GM10847 (cell line): ENCODE results near the gene SFRP5.

ENCODE experiments used
- POLR2A ChIP-seq: IDR thresholded peaks from 2 replicates; pipeline ENCODE4 v1.6.1; 2011; ENCODE audit not compliant: insufficient read length; ENCODE audit errors: extremely low read depth

The SFRP5 gene

GRCh38 chr10:97762816-97763215, 9.0 kb downstream of the SFRP5 start:
- no peak for TF ChIP-seq POLR2A

DNA sequence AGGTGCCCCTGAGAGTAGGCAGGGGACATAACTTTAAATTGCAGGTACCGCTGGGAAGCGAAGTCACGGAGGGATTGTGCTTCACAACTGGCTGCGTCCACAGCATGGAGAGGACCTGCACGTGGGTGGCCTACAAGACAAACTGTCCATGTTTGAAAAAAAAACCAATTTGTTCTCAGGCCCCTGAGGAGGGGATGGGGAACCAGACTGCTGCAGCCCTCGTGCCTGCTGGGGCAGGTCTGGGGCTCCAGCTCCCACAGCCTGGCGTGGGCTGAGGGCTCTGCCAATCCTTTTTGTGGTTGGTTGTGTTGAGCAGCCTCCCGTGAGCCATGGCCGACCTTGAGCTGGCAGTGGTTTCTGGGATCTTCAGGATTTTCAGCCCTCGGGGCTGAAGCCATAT, 9.7 kb downstream of the SFRP5 start:
- TF ChIP-seq POLR2A, result no peak

- no peak for TF ChIP-seq POLR2A
Measured at GRCh38 chr10:97761331-97761865, 10.4 kb downstream of the SFRP5 start.

DNA sequence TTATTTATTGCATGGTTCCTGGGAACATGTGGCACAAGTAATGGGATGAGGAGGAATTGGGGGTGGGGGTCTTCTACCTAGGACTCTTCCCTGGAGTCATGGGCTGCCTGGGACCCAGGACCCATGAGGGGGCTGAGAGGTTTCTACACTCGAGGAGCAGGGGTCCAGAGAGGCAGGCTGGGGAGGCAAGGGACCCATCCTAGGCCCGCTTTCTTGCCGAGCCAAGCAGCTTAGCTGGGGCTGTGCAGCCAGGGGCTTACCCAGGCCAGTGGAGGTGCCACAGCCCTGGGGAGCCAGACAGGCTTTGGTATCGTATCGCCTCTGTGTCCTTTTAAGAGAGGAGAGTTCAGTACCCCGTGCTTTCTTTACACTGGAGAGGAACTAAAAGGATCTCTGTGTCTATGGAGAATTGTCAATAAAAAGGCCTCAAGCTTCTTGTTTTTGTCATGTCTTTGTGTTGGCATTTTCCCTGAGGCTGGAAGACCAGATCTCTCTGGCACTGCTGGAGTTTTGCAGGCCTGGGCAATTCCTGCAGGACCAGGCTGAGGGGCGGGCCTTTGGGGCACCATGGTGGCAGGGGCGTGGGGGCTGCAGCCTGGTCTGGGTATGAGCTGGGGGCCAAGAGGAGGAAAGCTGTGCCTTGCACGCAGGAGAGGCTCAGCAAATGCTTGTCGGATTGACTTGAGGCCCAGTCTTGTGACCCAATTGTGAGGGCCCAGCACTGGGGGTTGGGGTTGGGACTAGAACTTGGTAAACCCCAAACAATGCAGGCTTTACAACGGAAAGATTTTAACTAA, 11.1 kb downstream of the SFRP5 start:
- TF ChIP-seq POLR2A, result no peak

- no peak for TF ChIP-seq POLR2A
Measured at GRCh38 chr10:97759946-97760345, 11.9 kb downstream of the SFRP5 start.

GRCh38 chr10:97759158-97759887, 12.5 kb downstream of the SFRP5 start:
- TF ChIP-seq POLR2A, result no peak

- no peak for TF ChIP-seq POLR2A
Measured at GRCh38 chr10:97757471-97757870, 14.3 kb downstream of the SFRP5 start.

- no peak for TF ChIP-seq POLR2A
Measured at GRCh38 chr10:97755718-97756117, 16.1 kb downstream of the SFRP5 start.

GRCh38 chr10:97754726-97755125, 17.1 kb downstream of the SFRP5 start:
- TF ChIP-seq POLR2A, result no peak

DNA sequence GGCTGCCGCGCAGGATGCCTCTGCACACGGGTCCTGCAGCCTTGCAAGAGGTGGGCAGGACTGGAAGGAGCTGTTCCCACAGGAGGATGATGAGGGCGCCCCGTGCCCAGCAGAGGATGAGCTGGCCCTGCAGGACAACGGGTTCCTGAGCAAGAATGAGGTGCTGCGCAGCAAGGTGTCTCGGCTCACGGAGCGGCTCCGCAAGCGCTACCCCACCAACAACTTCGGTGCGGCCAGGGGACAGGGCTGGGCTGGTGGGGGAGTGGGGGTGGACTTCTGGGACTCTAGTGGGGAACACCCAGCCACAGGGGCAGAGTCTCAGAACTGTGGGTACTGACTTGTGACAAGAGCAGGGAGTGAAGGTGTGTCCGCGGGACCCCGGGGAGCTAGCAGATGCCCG, 18.8 kb downstream of the SFRP5 start:
- TF ChIP-seq POLR2A, result no peak

DNA sequence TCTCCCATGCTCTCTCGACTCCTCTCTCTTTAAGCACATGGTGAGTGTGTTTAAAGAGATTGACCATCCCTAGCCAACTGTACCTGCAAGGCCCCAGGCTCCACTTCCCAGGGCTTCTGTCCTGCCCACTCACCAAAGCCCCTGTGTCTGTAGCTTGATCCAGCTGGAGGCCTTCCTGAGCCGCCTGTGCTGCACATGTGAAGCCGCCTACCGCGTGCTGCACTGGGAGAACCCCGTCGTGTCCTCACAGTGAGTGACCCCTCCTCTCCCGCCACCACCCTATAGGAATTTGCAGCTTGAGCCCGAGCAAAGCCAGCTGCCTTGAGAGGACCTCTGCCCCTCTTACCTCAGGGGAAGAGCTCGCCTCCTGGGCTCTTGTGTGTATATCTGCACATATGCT, 23.7 kb downstream of the SFRP5 start:
- TF ChIP-seq POLR2A, result no peak

DNA sequence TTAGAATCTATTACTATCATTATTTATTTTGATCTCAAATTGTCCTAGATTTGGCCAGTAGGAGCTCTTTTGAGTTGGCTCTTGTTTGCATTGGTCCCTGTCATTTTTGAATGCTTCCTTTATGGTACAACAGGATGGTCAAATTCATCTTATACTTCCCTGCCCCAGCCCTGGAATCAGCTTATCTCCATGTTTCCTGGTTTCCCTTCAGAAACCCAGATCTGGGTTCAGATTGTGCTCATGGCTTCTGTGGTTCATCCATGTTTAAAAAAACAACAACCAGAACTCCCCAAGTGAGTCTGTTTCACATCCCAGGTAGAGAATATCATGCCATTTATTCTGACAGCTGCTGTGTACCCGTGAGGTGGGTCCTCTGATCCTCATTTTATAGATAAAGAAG, 24.2 kb downstream of the SFRP5 start:
- no peak for TF ChIP-seq POLR2A

DNA sequence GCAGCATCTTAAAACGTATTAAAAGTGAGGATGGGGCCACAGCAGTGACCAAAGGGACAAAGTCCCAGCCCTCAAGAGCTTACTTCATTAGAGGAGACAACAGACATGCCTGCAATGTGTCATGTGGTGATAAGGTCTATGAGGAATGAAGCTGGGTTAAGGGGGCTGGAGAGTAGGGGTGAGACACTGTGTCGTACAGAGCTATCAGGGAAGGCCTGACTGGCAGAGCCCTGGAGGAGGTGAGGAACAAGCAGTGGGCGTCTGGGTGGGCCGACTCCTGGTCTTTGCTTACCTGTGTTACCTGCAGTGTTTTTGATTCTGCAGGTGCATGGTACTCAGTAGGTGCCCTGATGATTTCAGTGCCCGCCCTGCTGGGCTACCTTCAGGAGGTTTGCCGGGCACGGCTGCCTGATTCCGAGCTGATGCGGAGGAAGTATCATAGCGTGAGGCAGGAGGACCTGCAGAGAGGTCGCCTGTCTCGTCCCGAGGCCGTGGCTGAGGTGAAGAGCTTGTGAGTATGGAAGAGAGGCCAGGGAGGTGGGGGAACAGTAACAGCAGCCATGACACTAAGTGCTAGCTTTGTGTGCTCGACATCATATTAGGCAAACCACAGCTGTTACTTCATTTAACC, 27.3 kb downstream of the SFRP5 start:
- no peak for TF ChIP-seq POLR2A

- TF ChIP-seq POLR2A, result no peak
Measured at GRCh38 chr10:97743169-97743943, 28.4 kb downstream of the SFRP5 start.

- TF ChIP-seq POLR2A, result no peak
Measured at GRCh38 chr10:97740613-97741012, 31.2 kb downstream of the SFRP5 start.
